ENCODE results near the gene RSPO1. TPM values are rescaled to one million over a fixed set of nuclear protein-coding genes. Genes with fewer than 3 reads are reported as not detected.

Gene RSPO1
- total RNA-seq, 1 donor from 2014 or later: not detected

DNA sequence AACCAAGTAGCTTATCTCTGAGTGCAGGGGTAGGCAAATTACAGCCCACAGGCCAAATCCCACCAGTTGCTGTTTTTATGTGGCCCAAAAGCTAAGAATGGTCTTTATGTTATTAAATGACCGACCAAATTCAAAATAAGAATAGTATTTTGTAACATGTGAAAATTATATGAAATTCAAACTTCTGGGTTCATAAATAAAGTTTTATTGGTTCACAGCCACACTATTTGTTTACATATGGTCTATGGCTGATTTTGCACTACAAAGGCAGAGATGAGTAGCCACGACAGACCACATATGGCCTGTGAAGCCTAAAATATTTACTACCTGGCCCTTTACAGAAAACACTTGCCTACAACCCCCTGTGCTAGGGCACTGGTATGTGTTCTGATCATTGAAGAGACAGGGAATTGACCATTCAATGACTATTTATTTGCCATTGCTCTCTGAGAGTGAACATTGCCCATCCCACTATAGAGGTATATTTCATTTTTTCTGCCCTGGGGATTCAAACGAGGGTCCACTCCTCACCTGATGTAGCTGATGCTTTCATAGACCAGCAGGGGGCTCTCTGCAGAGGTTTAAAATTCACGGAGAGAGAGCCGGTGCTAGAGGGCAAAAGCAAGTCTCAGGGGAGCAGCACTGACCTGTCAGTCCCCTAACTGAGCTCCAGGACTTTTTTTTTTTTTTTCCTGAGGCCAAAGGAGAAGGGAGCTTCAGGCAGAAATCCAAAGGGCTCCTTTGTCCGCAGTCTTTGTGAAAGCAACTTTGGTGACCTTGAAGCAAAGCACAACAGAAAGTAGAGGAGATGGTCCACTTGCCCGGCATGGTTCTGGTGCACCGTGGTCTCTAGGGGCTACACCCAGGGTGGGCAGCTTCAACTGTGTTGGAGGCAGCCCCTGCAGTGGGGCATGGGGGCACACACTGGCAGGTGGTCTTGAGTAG lies 31.7 kb downstream of the RSPO1 start:
- TF ChIP-seq, protein P1, sequence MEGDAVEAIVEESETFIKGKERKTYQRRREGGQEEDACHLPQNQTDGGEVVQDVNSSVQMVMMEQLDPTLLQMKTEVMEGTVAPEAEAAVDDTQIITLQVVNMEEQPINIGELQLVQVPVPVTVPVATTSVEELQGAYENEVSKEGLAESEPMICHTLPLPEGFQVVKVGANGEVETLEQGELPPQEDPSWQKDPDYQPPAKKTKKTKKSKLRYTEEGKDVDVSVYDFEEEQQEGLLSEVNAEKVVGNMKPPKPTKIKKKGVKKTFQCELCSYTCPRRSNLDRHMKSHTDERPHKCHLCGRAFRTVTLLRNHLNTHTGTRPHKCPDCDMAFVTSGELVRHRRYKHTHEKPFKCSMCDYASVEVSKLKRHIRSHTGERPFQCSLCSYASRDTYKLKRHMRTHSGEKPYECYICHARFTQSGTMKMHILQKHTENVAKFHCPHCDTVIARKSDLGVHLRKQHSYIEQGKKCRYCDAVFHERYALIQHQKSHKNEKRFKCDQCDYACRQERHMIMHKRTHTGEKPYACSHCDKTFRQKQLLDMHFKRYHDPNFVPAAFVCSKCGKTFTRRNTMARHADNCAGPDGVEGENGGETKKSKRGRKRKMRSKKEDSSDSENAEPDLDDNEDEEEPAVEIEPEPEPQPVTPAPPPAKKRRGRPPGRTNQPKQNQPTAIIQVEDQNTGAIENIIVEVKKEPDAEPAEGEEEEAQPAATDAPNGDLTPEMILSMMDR (IDR thresholded peaks at IDR 0.05): peak; percentile 69
- H3K9me3 Mint-ChIP-seq (ENCODE audit: unreplicated experiment): no peaks in the 10 kb centered on the region
- H3K36me3 Mint-ChIP-seq (ENCODE audit: unreplicated experiment): no peaks in the 10 kb centered on the region
- H3K4me3 Mint-ChIP-seq (ENCODE audit: unreplicated experiment): no peak overlapping the region
- H3K27me3 Mint-ChIP-seq (ENCODE audit: unreplicated experiment): peaks cover 21% of the 10 kb centered on the region
- no peak for DNase-seq (ENCODE audit: extremely low spot score, unreplicated experiment)
- H3K27ac Mint-ChIP-seq (ENCODE audit: unreplicated experiment): no peak overlapping the region
- H3K4me1 Mint-ChIP-seq (ENCODE audit: unreplicated experiment): peaks cover 13% of the 10 kb centered on the region

DNA sequence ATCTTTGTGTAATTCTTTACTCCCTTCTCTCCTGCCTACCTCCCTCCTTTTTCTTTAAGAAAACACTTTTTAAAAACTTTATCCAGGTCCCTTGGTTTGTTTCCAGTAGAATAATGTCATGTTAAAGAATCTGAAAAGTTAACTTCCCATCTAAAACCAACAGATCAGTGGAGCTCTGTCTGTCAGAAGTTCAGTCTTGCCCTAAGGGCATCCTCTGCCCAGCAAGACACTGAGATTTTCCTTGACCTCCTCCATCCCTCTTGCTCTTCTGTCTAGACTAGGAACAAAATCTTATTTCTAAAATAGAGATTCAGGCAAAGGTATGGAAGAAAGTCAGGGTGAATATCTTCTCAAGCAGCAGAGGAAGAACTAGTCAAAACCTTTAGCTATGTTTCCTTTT lies 33.3 kb downstream of the RSPO1 start:
- no peak overlapping the region for H3K4me3 Mint-ChIP-seq (ENCODE audit: unreplicated experiment)
- peaks cover 22% of the 10 kb centered on the region for H3K27me3 Mint-ChIP-seq (ENCODE audit: unreplicated experiment)
- no peak for DNase-seq (ENCODE audit: extremely low spot score, unreplicated experiment)
- TF ChIP-seq, protein P1 (IDR thresholded peaks at IDR 0.05): no peak
- peaks cover 13% of the 10 kb centered on the region for H3K4me1 Mint-ChIP-seq (ENCODE audit: unreplicated experiment)
- no peaks in the 10 kb centered on the region for H3K9me3 Mint-ChIP-seq (ENCODE audit: unreplicated experiment)
- H3K36me3 Mint-ChIP-seq (ENCODE audit: unreplicated experiment): no peaks in the 10 kb centered on the region
- H3K27ac Mint-ChIP-seq (ENCODE audit: unreplicated experiment): peak overlapping the region; percentile 39

GRCh38 chr1:37599940-37600339 lies 34.8 kb downstream of the RSPO1 start:
- DNase-seq (ENCODE audit: extremely low spot score, unreplicated experiment): no peak
- TF ChIP-seq, protein P1 (IDR thresholded peaks at IDR 0.05): no peak
- H3K4me3 Mint-ChIP-seq (ENCODE audit: unreplicated experiment): no peak overlapping the region
- peaks cover 26% of the 10 kb centered on the region for H3K4me1 Mint-ChIP-seq (ENCODE audit: unreplicated experiment)
- no peaks in the 10 kb centered on the region for H3K36me3 Mint-ChIP-seq (ENCODE audit: unreplicated experiment)
- no peaks in the 10 kb centered on the region for H3K9me3 Mint-ChIP-seq (ENCODE audit: unreplicated experiment)
- peaks cover 21% of the 10 kb centered on the region for H3K27me3 Mint-ChIP-seq (ENCODE audit: unreplicated experiment)
- H3K27ac Mint-ChIP-seq (ENCODE audit: unreplicated experiment): no peak overlapping the region

DNA sequence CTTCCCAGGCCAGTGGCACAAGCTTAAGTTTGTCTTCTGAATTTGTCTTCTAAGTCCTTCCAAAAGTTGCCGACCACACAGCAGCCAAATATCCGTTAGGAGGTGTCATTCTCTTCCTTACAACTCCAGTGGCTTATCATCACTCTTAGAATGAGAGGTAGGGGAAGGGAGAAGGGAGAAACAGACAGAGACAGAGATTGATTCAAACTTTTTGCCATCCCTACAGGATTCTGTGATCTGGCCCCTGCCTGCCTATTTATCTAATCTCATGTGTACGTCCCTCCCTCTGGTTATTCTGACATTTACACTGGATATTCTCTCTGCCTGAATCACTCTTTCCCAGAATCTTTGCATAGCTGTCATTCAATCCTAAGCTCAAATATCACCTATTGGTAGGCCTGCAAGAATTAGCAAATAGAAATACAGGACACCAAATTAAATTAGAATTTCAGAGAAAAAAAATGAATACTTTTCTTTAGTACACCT lies 38.5 kb downstream of the RSPO1 start:
- Mint-ChIP-seq H3K4me3 (ENCODE audit: unreplicated experiment) (peak overlapping the region; percentile 99), H3K36me3 (ENCODE audit: unreplicated experiment) (peaks cover 8% of the 10 kb centered on the region), H3K27me3 (ENCODE audit: unreplicated experiment) (peaks cover 3% of the 10 kb centered on the region), H3K4me1 (ENCODE audit: unreplicated experiment) (peaks cover 34% of the 10 kb centered on the region), H3K9me3 (ENCODE audit: unreplicated experiment) (no peaks in the 10 kb centered on the region), H3K27ac (ENCODE audit: unreplicated experiment) (peak overlapping the region; percentile 98)
- DNase-seq (ENCODE audit: extremely low spot score, unreplicated experiment): no peak
- TF ChIP-seq, protein P1 (IDR thresholded peaks at IDR 0.05): no peak
